ENCODE results near the gene EVC2. TPM values are rescaled to one million over a fixed set of nuclear protein-coding genes. Genes with fewer than 3 reads are reported as not detected.

Gene EVC2
- total and polyA plus RNA-seq, 10 of the 15 experiments (the other 5 are each of a cell fraction or from before 2014, with no cell fraction given) = 0.34 to 10.4 (median 5.6) TPM

GRCh38 chr4:5710065-5710960 lies 2.0 kb upstream of the EVC2 start:
- no peaks in the 10 kb centered on the region for H3K27me3 ChIP-seq (replicated peaks in 1 of 2; ENCODE audit: control insufficient read depth in 2 of 2, insufficient read depth in 2 of 2, low read length in 1 of 2)
- WGBS (ENCODE audit: insufficient coverage, insufficient replicate concordance, low lambda C conversion rate, missing lambda C conversion rate) = 15% methylated on average over 13 of the region's 13 CpGs

More at GRCh38 chr4:5710065-5710960, 2.0 kb upstream of the EVC2 start:
- H3K9me3 ChIP-seq (replicated peaks; ENCODE audit: control insufficient read depth, insufficient read depth, low read length) = peaks cover 4% of the 10 kb centered on the region; the same call in 2 of the 3 replicates
- CTCF ChIA-PET = interaction anchor here (0.6 to 1.7 kb wide), 3 partner anchors 13 to 78 kb away, joined by 3 to 4 read pairs (median 3); no protein-coding TSS in a partner anchor
- H3K9ac ChIP-seq (ENCODE audit: control insufficient read depth, insufficient read depth, low read length) = peak overlapping the region; percentile 10; the same call in 1 of the 2 replicates
- RAD21 ChIA-PET (ENCODE audit: unreplicated experiment) = no interaction called here
- DNase-seq (ENCODE audit: low read depth, low spot score) (no peak), ATAC-seq (peak; percentile 19), FAIRE-seq (no peak)
- peaks cover 3% of the 10 kb centered on the region; the same call in 1 of the 2 replicates for H3K4me1 ChIP-seq (ENCODE audit: control insufficient read depth, insufficient read depth, low read length)
- SMC1A ChIA-PET (ENCODE audit: uncharacterized antibody, unreplicated experiment) = interaction anchor here (2.7 kb wide), 1 partner anchor 8 kb away, joined by 10 read pairs; no protein-coding TSS in a partner anchor
- peak overlapping the region; percentile 27 for H3K27ac ChIP-seq (ENCODE audit: control insufficient read depth, insufficient read depth)
- intact Hi-C loops (cut with micrococcal nuclease; ENCODE audit: unreplicated experiment) (loop anchor here (10.0 kb wide), 2 partner anchors 316 to 474 kb away; no protein-coding TSS in a partner anchor), in situ Hi-C loops (cut with MboI) (no loop called here)
- BruUV-seq (replicated peaks) = no TSS peak
- H2AFZ ChIP-seq (ENCODE audit: control insufficient read depth, low read depth, low read length) = peak overlapping the region; percentile 68
- peak overlapping the region; percentile 44; the same call in 1 of the 2 replicates for H3K4me3 ChIP-seq
- H3K79me2 ChIP-seq (ENCODE audit: control insufficient read depth, insufficient read depth, low read length) = peaks cover 15% of the 10 kb centered on the region
- POLR2A ChIA-PET = no interaction called here
- TF ChIP-seq STAT3 (IDR thresholded peaks at IDR 0.05; ENCODE audit: low read depth, low read length) = no peak
- peak in 1 of 2 experiments; percentile 69; a peak in 2 of 4 replicates for TF ChIP-seq BHLHE40 (IDR thresholded peaks at IDR 0.05; ENCODE audit: borderline replicate concordance in 1 of 2, low read depth in 2 of 2, low read length in 1 of 2)
- no peak for TF ChIP-seq CEBPB (IDR thresholded peaks at IDR 0.05; ENCODE audit: borderline replicate concordance in 1 of 2, low read depth in 2 of 2, low read length in 2 of 2)
- peak in 2 of 3 experiments; percentile 23 to 29; a peak in 3 of 6 replicates for TF ChIP-seq CTCF (IDR thresholded peaks at IDR 0.05 in 2 of 3, conservative IDR thresholded peaks at IDR 0.05 in 1 of 3; ENCODE audit: control insufficient read depth in 2 of 3, extremely low read depth in 1 of 3, insufficient read depth in 1 of 3, low read depth in 3 of 3, low read length in 3 of 3)
- no peak for TF ChIP-seq NFIC (IDR thresholded peaks at IDR 0.05; ENCODE audit: low read depth, low read length)
- H3K36me3 ChIP-seq (ENCODE audit: control insufficient read depth in 2 of 2, insufficient read depth in 2 of 2, low read length in 1 of 2) = no peaks in the 10 kb centered on the region
- H4K20me1 ChIP-seq (ENCODE audit: control insufficient read depth, insufficient read depth) = no peaks in the 10 kb centered on the region
- H3K4me2 ChIP-seq (ENCODE audit: control insufficient read depth, insufficient read depth) = peak overlapping the region; percentile 59

Data from GM12878 (cell line).